ENCODE data around the gene TDRKH.

GRCh38 chr1:151728151-151729054 is 61.9 kb downstream of the TDRKH start:
- TF ChIP-seq EZH2 (IDR thresholded peaks at IDR 0.05; ENCODE audit: insufficient read depth, poor library complexity, severe bottlenecking), result no peak
- TF ChIP-seq EZH2phosphoT487 (IDR thresholded peaks at IDR 0.05; ENCODE audit: insufficient read depth, low read depth), result no peak

All from GM23248 (cell line).